HepG2 (cell line): ENCODE results near the gene SYT8.

Experiments
- ATF1 ChIP-seq: IDR thresholded peaks from 2 replicates; pipeline ENCODE4 v1.6.1; 2016; ENCODE audit warnings: mild to moderate bottlenecking, control low read depth
- BRCA1 ChIP-seq: sonication (generic); formaldehyde crosslinking; IDR thresholded peaks from 2 replicates; pipeline ENCODE4 v1.4.0; 2020; ENCODE audit warnings: missing genetic modification reagents
- CHD2 ChIP-seq: IDR thresholded peaks from 2 replicates; pipeline ENCODE4 v1.6.1; 2011; ENCODE audit warnings: low read depth, low read length, improper control_type of control experiment
- CTCF ChIP-seq: sonication (generic); formaldehyde crosslinking; IDR thresholded peaks from 2 replicates; pipeline ENCODE4 v1.5.0; 2020; ENCODE audit warnings: mild to moderate bottlenecking, missing genetic modification reagents, moderate library complexity
- FIP1L1 ChIP-seq: fragments of 200-400 bp; formaldehyde crosslinking; IDR thresholded peaks from 2 replicates; pipeline ENCODE4 v1.6.1; 2018; ENCODE audit warnings: low read depth, mild to moderate bottlenecking, low read length, moderate library complexity, borderline replicate concordance; ENCODE audit not compliant: insufficient read depth
- IRX3 ChIP-seq: sonication (generic); formaldehyde crosslinking; IDR thresholded peaks from 2 replicates; pipeline ENCODE4 v1.8.1; 2023; ENCODE audit warnings: mild to moderate bottlenecking, low read depth, missing genetic modification reagents, borderline replicate concordance
- NR3C1 ChIP-seq: sonication (generic); formaldehyde crosslinking; IDR thresholded peaks from 2 replicates; pipeline ENCODE4 v1.4.0; 2020; ENCODE audit warnings: missing genetic modification reagents
- SALL1 ChIP-seq: sonication (generic); formaldehyde crosslinking; IDR thresholded peaks from 2 replicates; pipeline ENCODE4 v1.8.0; 2022; ENCODE audit warnings: mild to moderate bottlenecking, missing genetic modification reagents
- SIN3A ChIP-seq: IDR thresholded peaks from 2 replicates; pipeline ENCODE4 v1.6.1; 2011; ENCODE audit warnings: low read depth, mild to moderate bottlenecking, control low read depth, low read length, borderline replicate concordance
- TAF1 ChIP-seq: sonication (generic); formaldehyde crosslinking; IDR thresholded peaks from 2 replicates; pipeline ENCODE4 v1.4.0; 2020; ENCODE audit warnings: missing genetic modification reagents
- ZBTB1 ChIP-seq: sonication (generic); formaldehyde crosslinking; IDR thresholded peaks from 2 replicates; pipeline ENCODE4 v1.4.0; 2020; ENCODE audit warnings: missing genetic modification reagents, borderline replicate concordance
- ZBTB4 ChIP-seq: sonication (generic); formaldehyde crosslinking; IDR thresholded peaks from 2 replicates; pipeline ENCODE4 v1.4.0; 2020; ENCODE audit warnings: missing genetic modification reagents, mild to moderate bottlenecking, borderline replicate concordance
- ZNF121 ChIP-seq: sonication (generic); formaldehyde crosslinking; IDR thresholded peaks from 2 replicates; pipeline ENCODE4 v1.5.0; 2020; ENCODE audit warnings: mild to moderate bottlenecking, missing genetic modification reagents
- ZNF563 ChIP-seq: sonication (generic); formaldehyde crosslinking; IDR thresholded peaks from 2 replicates; pipeline ENCODE4 v1.8.0; 2022; ENCODE audit warnings: mild to moderate bottlenecking, moderate library complexity, missing genetic modification reagents

- no peak for TF ChIP-seq ZBTB4 (CRISPR knock-in tag)
- no peak for TF ChIP-seq ZNF563 (CRISPR knock-in tag)
- TF ChIP-seq TAF1, result no peak
- TF ChIP-seq BRCA1 (CRISPR knock-in tag), result no peak
- no peak for TF ChIP-seq CTCF (CRISPR knock-in tag)
- TF ChIP-seq ZBTB1 (CRISPR knock-in tag), result no peak
- no peak for TF ChIP-seq SALL1 (CRISPR knock-in tag)
- no peak for TF ChIP-seq FIP1L1
- TF ChIP-seq ZNF121 (CRISPR knock-in tag), result no peak
- TF ChIP-seq NR3C1 (CRISPR knock-in tag), result no peak
- no peak for TF ChIP-seq SIN3A
- TF ChIP-seq CHD2, result no peak
- TF ChIP-seq IRX3 (CRISPR knock-in tag), result no peak
- TF ChIP-seq ATF1 (CRISPR knock-in tag), result no peak
These were observed 40.5 kb downstream of the SYT8 start for GRCh38 chr11:1875093-1875850.
